Activated CD4-positive, alpha-beta T cell treated with anti-CD3 and anti-CD28 coated beads, Interleukin-2, amount 50 U/mL, for 48 hours (primary cell): Measurements from ENCODE around the gene ATXN1.
"Not testable (repeated sequence)": the region's sequence is repeated elsewhere in the genome, so short reads cannot be mapped to it uniquely, and the experiment has no call there.

Experiments used
- DNase-seq, 2 experiments: peaks; one replicate each; pipeline ENCODE4 v3.0.0-alpha.2; 2020

The ATXN1 gene

DNA sequence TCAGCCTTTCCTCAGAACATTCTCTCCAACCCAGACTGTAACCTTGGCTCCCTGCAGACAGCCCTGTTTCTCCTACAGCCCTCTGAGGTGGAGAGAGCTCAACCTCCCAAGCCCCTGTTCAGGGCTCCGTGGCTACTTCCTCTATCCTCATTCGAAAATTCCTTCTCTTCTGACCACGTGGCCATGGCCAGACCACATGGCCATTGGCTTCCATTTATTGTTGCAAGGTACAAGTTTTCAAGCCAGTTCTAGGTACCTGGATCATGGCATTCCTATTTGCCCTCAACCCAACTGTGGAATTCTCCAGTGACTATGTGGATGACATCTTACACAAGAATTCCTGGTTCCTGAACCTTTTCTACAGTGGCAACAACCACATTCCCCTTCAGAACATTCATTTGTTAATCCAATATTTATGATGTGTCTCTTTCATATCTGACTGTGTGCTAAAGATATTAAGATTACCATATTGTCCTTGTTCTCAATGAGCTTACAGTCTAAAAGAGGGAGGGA is 361.0 kb downstream of the ATXN1 start:
- DNase-seq: no peak

DNA sequence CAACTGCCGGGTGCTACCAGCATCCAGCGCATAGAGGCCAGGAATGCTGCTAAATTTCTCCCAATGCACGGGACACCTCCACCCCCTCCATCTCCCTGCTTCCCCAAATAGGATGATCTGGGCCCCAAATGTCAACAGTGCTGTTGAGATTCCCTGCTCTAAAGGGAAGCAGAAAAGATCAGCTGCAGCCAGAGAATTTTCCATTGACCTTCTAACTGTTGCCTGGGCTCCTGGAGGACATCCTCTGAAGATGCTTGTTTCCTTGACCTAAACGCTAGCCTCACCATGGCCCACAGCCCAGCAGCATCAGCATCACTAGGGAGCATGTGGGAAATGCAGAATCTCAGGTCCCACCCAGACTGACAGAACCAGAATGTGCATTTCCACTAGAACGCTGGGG is 361.6 kb downstream of the ATXN1 start:
- no peak for DNase-seq

DNA sequence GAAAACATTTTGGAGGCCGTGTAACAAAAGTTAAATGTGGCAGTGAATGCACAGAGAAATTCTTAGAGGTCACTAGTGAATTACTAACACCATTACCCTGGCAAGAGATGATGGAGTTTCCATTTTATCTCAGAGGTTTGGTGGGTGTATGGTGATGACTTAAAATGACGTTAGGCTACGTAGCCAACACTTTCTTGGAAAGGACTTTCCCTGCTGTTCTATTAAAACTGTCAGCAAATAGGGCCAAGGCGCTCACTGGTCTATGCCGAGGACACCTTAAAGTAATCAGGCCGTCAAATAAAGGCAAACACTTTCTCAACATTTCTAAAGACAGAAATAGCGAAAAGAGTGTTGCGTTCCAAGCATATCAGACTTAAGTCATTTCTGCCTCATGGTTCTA is 362.1 kb downstream of the ATXN1 start:
- no peak for DNase-seq

DNA sequence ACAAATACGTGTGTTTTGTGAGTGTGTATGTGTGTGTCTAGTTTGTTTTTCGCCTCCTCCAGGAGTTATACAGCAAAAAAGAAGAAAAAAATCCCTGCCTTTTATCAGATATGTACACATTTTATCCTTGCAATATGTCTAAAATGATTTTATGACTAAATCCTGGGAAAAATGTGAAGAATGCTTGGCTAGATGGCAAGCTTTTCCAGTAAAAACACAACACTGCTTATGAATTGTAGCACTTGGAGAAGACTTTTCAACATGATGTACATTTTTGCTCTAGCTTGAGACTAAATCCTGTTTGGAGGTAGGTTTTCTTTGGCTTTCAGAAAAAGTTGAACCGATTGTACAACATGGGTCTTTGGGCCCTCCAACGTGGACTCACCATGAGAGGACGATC is 362.7 kb downstream of the ATXN1 start:
- DNase-seq: no peak

DNA sequence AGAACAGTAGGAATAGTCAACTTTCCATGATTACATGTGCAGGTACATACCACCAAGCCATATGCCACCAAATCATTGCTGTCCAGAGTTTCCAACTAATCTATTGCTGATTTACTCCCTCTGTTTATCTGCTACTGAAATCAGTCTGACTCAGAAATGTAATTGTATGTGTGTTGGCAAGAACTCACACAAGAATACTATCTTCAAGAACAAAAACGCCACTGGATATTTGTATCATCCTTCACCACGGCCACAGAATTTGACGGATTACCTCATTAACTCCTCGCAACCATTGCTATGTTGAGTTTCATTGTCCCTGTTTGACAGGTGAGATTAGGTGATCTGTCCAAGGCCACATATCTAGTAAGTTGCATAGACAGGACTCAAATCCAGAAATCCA is 363.6 kb downstream of the ATXN1 start:
- DNase-seq: no peak

DNA sequence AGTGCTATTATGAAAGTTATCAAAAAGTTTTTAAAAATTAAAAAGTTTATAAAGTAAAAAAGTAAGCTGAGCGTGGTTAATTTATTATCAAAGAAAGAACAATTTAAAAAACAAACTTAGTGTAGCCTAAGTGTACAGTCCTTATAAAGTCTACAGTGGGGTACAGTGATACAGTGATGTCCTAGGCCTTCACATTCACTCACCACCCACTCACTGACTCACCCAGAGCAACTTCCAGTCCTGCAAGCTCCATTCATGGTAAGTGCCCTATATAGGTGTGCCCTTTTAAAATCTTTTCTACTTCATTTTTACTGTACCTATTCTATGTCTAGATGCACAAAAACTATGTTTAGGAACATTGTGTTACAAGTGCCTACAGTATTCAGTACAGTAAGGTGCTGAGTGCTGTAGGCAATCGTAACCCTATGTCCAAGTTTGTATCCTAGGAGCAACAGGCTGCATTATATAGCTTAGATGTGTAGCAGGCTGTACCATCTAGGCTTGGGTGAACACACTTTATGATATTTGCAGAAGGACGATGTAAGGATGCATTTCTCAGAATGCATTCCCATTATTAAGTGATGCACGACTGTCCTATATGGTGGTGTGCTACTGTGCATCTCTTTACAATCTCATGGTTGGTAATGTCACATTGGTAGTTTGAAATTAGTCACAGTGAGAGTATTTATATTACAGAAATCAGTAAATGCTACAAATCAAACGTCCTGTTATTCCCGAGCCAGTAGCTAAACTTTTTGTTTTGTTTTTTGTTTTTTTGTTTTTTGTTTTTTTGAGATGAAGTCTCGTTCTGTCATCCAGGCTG is 364.6 kb downstream of the ATXN1 start:
- no peak for DNase-seq

DNA sequence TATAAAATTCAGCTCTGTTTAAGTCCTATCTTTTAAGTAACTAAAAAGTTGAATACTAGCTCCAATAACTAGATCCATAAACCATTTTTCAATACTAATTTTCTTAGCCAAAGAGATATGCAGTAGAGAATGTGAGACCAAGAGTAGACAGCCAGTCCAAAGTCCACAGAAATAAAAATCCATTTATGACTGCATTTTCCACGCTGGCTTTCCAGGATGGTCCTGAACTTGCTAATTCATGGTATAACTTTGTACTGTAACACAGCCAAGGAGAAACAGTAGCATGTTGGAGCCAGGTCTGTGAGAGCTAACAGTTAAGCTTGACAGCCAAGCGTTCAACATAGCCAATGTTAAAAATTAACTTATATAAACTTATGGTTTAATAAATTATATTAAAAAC is 366.6 kb downstream of the ATXN1 start:
- DNase-seq: no peak

DNA sequence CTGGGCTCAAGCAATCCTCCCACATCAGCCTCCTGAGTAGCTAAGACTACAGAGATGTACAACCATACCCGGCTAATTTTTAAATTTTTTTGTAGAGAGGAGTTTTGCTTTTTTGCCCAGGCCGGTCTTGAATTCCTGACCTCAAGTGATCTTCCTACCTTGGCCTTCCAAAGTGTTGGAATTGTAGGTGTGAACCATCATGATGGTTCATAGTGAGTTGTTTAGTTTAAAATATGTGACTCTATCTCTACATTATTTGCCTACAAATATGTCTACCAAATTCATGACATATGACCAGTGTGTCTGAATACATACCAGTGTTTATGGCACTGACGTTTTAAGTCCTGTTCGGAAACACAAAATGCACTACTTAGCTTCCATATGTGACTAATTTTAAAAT is 367.9 kb downstream of the ATXN1 start:
- DNase-seq: no peak

DNA sequence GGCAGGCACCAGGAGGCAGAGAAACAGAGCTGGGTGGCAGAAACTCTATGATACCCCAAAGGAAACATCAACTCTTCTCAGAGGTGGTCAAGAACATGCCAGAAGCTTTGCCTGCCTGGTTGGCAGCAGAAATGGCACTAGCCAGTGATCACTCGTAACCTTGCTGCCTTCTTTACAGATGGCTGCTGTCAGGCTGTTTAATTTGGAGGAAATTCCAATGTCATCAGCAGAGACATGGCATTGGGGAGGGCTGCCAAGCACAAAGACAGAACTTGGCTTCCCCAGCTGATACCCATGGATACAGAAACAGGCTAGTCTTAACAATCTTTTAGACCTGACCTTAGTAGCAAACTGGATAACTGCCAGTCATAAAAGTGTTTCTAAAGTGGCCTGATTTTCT is 369.2 kb downstream of the ATXN1 start:
- no peak for DNase-seq

DNA sequence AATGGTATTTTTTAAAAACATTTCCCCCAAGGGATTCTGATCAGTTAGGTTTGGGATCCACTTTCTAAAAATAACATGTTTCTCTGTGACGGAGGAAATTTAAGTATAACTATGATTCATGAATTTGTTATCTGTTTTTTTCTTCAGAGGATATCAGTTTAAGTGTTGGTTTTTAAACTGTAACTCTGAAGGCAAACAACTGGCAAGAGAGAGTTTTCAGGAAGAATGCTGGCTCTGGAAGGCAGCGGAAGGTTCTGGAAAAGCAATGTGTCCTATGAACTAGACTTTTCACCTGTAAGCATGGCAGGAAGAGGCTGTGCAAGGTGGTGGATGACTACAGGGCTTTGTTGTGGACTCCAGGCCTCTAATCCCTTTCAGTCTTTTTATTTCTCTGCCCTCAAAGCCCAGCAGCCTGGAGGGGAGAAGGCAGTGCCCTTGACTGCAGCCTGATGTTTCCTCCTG is 369.8 kb downstream of the ATXN1 start:
- no peak for DNase-seq

DNA sequence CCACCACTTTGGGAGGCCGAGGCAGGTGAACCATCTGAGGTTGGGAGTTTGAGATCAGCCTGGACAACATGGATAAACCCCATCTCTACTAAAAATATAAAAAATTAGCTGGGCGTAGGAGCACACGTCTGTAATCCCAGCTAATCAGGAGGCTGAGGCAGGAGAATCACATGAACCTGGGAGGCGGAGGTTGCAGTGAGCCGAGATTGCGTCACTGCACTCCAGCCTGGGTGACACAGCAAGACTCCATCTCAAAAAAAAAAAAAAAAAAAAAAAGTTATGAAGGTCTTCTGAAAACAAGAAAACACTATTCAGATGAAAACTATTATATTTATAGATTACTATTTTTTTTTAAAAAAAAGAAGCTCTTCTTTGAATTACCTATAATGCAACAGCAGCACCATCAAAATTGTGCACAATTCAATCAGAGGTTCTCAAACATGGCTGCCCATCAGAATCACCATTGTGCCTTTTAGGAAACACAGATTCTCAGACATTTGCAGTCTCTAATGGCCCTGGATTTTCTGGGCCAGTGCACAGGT is 370.3 kb downstream of the ATXN1 start:
- not testable (repeated sequence) for DNase-seq

DNA sequence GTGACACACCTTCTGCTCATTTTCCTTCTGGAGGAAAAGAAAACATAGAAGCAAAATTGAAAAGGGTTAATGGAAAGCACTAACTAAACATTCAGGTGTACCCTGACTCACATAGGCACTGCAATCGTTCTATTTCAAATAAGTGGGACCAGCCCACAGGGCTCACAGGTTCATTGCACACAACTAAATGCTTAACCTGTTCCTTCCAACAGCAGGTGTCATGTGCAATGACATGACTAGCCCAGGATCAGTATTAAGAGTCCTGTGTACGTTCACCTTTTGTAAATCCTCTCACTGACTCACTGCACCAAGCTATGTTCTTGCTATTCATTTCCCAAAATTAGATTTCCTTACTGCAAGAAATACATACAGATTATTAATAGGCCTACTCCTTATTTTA is 371.6 kb downstream of the ATXN1 start:
- no peak for DNase-seq

DNA sequence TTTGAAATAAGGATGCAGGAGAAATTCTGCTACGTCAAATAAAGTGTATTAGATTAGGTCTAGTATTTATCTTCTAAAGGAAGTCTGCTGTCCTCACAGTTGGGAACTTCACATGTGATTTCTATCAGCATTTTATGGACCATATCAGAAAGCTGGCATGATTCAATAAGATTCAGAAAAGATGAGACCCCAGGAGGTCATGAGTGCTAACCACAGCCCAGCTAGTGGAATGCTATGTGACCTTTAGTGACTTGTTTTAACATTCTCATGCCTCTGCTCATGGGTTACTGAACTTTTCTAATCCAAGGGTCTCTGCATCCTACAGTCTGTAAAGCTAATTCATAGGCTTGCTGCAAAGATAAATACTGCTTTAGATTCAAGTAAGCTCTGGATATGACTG is 372.8 kb downstream of the ATXN1 start:
- DNase-seq: no peak

DNA sequence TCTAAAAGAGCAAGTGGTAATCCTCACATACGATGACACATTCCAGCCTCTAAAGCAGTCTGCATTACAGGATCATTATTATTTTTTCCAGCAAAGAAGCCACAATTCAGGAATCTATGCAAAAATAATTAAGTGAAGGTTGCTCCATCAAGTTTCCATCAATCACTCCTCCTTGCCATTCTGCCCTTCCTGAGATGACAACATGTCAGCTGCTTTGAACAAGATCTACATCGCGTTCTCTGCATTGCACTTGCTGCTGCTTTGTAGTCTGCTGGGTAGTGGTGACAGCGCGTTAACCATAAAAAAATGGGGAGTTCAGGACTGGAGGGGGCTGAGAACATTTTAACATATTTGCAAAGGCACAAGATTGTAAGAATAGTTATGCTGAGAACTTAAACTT is 375.2 kb downstream of the ATXN1 start:
- DNase-seq: no peak

DNA sequence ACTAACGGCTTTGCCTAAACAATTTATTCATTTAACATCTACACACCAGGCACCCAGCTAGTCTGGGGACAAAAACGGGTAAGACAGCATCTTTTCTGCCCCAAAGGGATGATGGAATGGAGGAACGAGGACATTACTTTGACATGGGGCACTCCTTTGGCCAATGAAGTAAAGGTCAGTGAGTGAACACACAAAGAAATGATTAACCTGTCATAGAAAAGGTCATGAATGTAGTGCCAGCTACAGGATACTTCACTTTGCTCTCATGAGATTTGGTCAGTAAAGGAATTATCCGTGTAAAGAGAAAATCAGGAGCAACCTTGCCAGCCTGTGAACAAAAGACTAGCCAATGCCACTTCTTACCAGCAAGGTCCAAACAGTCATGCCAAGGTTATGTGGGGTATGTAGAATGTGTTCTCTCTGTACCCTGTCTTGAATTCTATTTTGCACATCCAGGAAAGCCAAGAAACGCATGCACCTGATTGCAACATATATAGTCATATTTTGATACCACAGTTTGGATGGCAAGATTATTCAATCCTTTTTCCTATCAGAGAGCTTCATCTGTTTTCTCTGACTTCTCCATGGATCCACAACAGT is 377.6 kb downstream of the ATXN1 start:
- no peak for DNase-seq

DNA sequence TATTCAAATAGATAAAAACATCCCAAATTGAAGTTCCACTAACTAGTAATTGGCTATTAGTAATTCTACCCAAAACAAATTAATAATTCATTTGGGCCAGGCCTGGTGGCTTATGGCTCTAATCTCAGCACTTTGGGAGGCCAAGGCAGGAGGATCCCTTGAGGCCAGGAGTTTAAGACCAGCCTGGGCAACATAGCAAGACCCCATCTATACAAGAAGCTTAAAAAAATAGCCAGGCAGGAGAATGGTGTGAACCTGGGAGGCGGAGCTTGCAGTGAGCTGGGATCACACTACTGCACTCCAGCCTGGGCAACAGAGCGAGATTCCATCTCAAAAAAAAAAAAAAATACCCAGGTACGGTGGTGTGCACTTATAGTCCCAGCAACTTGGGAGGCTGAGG is 379.3 kb downstream of the ATXN1 start:
- DNase-seq: not testable (repeated sequence)

DNA sequence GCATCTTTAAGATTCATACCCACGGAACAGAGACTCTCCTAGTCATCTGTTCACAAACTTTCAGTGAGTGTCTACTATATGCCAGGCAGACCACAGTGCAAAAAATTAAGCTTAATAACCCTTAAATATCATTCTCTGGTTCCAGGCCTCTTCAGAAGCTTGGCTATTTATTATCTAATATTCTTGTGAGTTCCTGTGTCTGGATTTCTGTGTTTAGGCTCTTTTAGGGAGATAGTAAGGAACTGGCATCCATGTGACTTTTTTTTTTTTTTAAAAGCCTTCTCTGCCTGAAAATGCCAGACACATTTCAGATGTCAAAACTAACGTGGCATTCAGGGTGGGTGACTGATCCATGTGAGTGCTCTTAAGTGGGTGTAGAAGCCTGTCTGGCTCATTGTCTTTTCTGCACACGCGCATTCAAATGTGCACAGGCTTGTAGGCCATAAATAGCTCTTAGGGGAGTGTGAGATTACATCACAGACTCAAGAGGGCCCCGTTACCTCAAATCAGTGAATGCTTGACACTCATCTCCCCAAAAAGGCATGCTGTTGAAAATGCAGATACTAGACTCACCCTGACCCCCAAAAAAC is 380.9 kb downstream of the ATXN1 start:
- DNase-seq: no peak

DNA sequence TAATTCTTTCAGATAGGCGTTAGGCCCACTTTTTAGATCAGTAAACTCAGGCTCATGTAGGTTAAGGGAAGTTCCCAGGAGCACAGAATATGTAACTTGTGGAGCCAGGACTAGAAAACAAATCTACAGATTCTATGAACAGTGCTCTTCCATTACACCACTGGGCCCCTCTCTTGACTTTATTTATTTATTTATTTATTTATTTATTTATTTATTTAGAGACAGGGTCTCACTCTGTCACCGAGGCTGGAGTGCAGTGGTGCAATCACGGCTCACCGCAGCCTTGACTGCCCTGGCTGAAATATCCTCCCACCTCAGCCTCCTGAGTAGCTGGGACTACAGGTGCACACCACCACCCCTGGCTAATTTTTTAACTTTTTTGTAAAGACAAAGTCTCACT is 382.9 kb downstream of the ATXN1 start:
- DNase-seq: not testable (repeated sequence)

DNA sequence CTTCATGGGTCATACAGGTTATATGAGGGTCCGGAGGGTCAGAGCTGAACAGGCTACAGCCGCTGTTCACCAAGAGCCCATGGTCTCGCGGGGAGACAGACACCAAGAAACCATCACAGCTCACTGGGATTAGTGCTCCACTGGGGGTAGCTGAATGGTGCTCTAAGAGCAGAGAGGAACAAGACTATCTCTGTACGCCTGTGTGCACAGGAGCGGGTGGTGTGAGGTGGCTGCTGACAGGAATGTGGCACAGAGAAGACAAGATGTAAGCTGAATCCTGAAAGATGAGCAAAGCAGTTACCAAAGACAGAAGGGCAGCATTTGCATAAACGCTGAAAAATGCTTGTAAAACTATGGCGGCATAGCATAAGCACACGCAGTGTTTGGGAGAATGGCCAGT is 383.8 kb downstream of the ATXN1 start:
- DNase-seq: no peak

DNA sequence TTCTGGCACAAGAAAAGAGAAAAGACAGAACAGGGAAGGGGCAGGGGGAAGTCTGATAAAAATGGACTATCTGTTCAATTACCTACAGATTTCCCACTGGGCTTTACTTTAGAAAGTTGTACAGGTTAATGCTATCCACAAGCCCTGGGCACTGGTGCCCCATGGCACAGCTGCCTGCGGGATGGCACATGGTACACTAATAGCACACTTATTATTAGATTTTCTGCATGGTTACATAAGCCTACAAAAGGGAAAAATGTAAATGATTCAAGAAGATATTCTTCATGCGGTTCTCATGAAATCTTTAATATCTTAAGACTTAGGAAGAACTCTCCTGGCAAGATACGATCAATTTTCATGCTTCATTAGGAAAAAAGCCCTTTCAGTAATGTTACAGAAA is 385.4 kb downstream of the ATXN1 start:
- no peak for DNase-seq

DNA sequence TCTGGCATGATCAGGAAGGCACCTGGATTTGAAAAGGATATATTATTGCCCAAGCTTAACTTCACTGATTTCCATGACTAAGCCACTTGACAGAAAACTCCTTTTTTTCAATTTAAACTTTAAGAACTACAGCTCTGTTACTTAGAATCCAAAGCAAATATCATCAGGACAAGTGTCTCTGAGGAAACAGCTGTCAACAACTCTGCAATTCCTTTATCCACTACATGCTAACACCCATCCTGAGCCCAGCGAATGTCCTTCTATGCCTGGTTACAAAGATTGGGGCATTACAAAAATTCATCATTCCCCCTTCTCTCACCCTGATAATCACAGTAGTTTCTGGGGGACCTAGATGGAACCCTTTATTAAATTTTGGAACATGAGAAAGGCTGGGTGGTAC is 386.1 kb downstream of the ATXN1 start:
- no peak for DNase-seq

DNA sequence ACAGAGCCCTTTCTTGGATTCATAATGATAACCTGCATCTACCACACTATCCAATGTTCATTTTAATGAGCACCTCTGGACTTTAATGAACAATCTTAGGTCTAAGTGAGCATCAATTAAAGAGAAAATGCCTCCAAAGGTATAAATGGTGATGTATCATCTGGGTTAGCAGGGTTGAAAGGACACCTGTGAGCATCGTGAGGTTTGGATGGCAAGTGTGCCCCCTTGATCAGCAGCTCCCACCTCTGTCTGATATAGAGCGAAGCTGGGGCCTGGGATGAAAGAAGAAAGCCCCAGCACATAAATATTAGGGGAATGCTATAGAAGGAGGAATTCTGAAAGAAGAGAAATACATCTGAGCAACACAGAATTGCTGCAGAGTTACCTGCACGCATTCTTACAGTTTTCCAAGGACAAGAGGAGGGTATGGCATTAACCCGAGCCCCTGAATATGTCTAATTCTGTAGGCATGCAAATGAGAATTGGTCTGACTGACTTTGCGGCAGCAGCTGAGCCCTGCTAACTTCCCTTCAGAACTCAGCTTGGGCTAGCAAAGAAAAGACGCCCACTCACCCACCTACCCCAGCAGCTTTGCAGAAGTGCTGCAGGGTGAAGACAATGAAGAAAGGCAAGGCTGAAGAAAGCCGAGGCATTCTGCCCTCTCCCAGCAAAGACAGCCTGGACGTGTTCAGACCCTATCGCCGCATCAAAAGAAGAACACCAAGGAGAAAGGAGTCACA is 386.6 kb downstream of the ATXN1 start:
- no peak for DNase-seq

DNA sequence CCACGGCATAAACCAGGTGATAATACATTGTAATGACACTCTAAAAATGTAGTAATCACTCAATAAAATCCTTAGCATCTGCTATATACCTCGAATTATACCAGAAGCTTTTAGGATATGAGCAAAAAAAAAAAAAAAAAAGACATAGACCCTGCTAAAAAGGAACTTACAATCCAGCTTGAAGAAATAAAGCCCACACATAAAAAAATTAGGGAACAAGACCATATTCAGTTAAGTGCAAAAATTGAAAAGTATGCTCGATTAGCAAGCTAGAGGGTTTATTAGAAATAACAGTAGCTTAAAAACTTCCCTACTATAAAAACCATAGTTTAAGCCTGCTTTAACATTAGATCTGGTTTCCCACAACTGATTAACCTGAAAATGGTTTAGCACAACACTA is 387.2 kb downstream of the ATXN1 start:
- no peak for DNase-seq
